Nephron progenitor cell (in vitro differentiated cells): ENCODE results near the gene NCKAP5.

Experiments
- DNase-seq: peaks from one replicate; pipeline ENCODE4 v3.0.0; 2021
- H3K27ac Mint-ChIP-seq: 2 replicates; pipeline ENCODE4 v1.8.0; 2021; ENCODE audit warnings: mild to moderate bottlenecking, moderate library complexity, mixed read lengths
- H3K27me3 Mint-ChIP-seq: 2 replicates; pipeline ENCODE4 v1.8.0; 2021; ENCODE audit warnings: mild to moderate bottlenecking, low read depth, mixed read lengths; ENCODE audit not compliant: poor library complexity
- H3K36me3 Mint-ChIP-seq: 2 replicates; pipeline ENCODE4 v1.8.0; 2021; ENCODE audit warnings: low read depth, mixed read lengths
- H3K4me1 Mint-ChIP-seq: 2 replicates; pipeline ENCODE4 v1.8.0; 2021; ENCODE audit warnings: mixed read lengths
- H3K4me3 Mint-ChIP-seq: 2 replicates; pipeline ENCODE4 v1.8.0; 2021; ENCODE audit warnings: mild to moderate bottlenecking, moderate library complexity, mixed read lengths
- H3K9me3 Mint-ChIP-seq: 2 replicates; pipeline ENCODE4 v1.8.0; 2021; ENCODE audit warnings: mild to moderate bottlenecking, moderate library complexity, mixed read lengths
- TF ChIP-seq, protein P1 (sequence below): fragments of 200-600 bp; sonication (generic); IDR thresholded peaks from 2 replicates; pipeline ENCODE4 v1.5.0; 2021; ENCODE audit warnings: antibody characterized with exemption

NCKAP5 gene

DNA sequence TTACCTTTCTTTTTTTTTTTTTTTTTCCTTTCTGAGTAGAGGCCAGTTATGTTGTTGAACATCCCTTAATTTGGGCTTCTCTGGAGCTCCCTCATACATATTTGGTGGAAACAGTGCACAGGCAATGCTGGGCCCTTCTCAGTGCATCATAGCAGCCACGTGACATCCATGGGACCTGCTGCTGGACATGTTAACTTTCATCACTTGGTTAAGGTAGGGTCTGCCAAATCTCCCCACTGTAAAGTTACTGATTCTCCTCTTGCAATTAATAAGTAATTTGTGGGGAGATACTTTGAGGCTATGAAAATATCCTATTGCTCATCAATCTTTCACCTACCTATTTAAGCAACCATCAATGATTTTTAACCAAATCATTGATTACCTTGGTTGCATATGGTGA is 686.7 kb downstream of the NCKAP5 start:
- TF ChIP-seq, protein P1, sequence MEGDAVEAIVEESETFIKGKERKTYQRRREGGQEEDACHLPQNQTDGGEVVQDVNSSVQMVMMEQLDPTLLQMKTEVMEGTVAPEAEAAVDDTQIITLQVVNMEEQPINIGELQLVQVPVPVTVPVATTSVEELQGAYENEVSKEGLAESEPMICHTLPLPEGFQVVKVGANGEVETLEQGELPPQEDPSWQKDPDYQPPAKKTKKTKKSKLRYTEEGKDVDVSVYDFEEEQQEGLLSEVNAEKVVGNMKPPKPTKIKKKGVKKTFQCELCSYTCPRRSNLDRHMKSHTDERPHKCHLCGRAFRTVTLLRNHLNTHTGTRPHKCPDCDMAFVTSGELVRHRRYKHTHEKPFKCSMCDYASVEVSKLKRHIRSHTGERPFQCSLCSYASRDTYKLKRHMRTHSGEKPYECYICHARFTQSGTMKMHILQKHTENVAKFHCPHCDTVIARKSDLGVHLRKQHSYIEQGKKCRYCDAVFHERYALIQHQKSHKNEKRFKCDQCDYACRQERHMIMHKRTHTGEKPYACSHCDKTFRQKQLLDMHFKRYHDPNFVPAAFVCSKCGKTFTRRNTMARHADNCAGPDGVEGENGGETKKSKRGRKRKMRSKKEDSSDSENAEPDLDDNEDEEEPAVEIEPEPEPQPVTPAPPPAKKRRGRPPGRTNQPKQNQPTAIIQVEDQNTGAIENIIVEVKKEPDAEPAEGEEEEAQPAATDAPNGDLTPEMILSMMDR, result no peak
- Mint-ChIP-seq H3K9me3 (peaks cover 5% of the 10 kb centered on the region), H3K27me3 (peaks cover 6% of the 10 kb centered on the region), H3K4me1 (peaks cover 14% of the 10 kb centered on the region), H3K36me3 (no peaks in the 10 kb centered on the region), H3K4me3 (no peak overlapping the region), H3K27ac (no peak overlapping the region)
- DNase-seq, result no peak

DNA sequence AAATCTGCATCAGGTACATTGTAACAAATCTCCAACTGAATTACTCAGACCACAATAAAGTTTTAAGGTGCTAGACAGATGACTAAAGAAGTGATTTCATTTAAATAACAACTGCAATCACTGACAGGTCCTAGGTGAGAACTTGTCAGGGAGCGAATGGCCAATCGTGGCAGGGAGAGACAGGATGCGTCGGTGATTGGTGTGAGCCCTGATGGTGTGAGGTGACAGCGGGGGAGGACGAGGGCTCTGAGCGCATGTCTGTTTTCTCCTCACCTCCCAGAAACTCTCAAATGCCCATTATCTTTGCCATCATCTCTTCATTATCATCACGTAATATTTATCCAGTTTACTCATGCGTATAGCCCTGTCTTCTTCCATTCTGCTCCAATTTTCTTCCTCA is 690.3 kb downstream of the NCKAP5 start:
- TF ChIP-seq, protein P1, result no peak
- H3K4me1 Mint-ChIP-seq, result no peaks in the 10 kb centered on the region
- H3K4me3 Mint-ChIP-seq, result no peak overlapping the region
- H3K9me3 Mint-ChIP-seq, result no peaks in the 10 kb centered on the region
- peaks cover 3% of the 10 kb centered on the region for H3K27me3 Mint-ChIP-seq
- no peaks in the 10 kb centered on the region for H3K36me3 Mint-ChIP-seq
- no peak for DNase-seq
- no peak overlapping the region for H3K27ac Mint-ChIP-seq

DNA sequence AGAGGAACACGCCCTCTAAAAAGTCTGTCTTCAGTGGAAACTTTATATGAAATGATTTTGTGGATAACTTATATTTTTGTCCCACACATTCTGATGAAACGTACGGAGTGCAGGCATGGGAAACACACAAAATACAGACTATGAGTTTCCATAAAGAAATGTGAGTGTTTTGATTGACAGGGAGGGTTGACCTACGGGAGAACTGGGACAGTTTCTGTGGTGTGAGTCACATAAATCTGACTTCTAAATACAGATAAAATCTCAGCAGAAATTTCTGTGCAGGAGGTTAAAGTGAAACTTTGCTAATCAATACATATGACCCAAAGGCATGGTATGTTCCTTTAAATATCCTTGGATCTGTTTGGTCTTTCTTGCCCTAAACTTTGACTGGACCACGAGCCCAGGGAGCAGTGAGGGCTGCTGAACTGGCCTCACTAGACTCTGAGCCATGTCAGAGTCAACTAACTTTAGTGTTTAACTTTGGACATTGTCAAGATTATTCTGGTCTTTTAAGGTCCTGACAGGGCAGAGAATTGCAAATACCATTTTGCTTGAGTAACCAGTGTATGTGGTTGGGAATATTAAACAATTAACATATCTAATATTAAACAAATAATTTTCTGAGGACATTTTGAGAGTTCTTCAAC is 691.4 kb downstream of the NCKAP5 start:
- no peaks in the 10 kb centered on the region for H3K9me3 Mint-ChIP-seq
- no peak overlapping the region for H3K4me3 Mint-ChIP-seq
- H3K36me3 Mint-ChIP-seq, result no peaks in the 10 kb centered on the region
- TF ChIP-seq, protein P1, result no peak
- H3K27me3 Mint-ChIP-seq, result peaks cover 3% of the 10 kb centered on the region
- no peaks in the 10 kb centered on the region for H3K4me1 Mint-ChIP-seq
- no peak for DNase-seq
- H3K27ac Mint-ChIP-seq, result no peak overlapping the region

DNA sequence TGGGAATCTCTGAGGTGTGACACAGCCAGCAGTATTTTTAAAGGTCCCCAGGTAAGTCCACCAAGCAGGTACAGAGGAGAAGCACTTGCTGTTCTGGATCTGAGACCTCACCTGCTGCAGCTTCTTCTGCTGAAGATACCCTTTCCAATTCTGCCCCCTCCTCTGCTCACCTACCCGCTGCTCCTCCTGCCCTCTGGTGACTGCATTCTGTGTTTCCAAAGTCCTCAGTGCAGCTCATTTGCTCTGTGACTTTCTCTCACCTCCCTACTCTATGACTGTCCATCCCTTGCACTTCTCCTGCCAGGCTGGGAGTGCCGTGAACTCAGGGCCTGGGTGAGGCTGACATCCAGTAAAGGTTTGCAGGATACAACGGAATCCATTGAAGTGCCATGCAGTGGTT is 693.1 kb downstream of the NCKAP5 start:
- Mint-ChIP-seq H3K36me3 (no peaks in the 10 kb centered on the region), H3K9me3 (no peaks in the 10 kb centered on the region), H3K27ac (no peak overlapping the region), H3K4me1 (no peaks in the 10 kb centered on the region), H3K4me3 (no peak overlapping the region), H3K27me3 (no peaks in the 10 kb centered on the region)
- TF ChIP-seq, protein P1, result no peak
- no peak for DNase-seq

DNA sequence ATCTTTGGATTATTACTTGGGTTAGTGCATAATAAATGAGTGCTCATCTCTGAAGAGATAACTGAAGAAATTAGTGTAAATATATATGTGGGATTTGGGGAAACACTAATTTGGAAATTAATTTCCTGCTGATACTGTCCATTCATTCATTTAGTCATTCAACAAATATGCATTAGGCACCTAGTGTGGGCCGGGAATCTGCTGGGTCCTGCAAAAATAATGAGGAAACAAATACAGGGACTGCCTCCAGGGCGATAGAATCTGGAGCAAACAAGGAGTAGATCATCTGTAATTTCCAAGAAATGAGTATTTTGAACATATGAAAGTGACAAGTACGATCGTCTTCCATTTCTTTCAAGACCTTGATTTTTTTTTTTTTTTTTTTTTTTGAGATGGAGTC is 694.5 kb downstream of the NCKAP5 start:
- H3K27me3 Mint-ChIP-seq, result no peaks in the 10 kb centered on the region
- TF ChIP-seq, protein P1, result no peak
- no peak for DNase-seq
- H3K9me3 Mint-ChIP-seq, result no peaks in the 10 kb centered on the region
- H3K4me1 Mint-ChIP-seq, result no peaks in the 10 kb centered on the region
- no peak overlapping the region for H3K4me3 Mint-ChIP-seq
- no peak overlapping the region for H3K27ac Mint-ChIP-seq
- H3K36me3 Mint-ChIP-seq, result no peaks in the 10 kb centered on the region

DNA sequence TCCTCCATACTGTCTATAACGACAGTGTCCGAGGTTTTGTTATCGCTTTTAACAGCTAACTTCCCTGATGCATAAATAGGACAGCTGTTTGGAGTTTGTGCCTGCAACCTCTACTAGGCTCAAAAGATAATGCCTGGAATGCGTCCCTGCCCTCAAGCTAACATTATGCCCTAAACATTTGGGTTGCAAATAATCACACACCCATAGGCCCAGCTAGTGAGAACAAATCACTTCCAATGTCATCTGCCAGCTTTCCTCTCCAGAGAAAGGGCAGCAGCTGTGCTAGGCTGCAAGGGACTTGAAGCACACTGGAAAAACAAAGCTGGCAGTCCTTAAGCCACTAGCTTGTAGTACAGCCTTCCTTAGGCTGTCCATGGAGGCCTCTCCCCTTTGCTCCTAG is 696.4 kb downstream of the NCKAP5 start:
- Mint-ChIP-seq H3K4me3 (no peak overlapping the region), H3K27ac (no peak overlapping the region), H3K36me3 (peaks cover 4% of the 10 kb centered on the region), H3K27me3 (no peaks in the 10 kb centered on the region), H3K9me3 (no peaks in the 10 kb centered on the region), H3K4me1 (no peaks in the 10 kb centered on the region)
- TF ChIP-seq, protein P1, result no peak
- no peak for DNase-seq
